ENCODE data around the gene NECTIN4. TPM values are rescaled to one million over a fixed set of nuclear protein-coding genes. Genes with fewer than 3 reads are reported as not detected.
A peak's percentile ranks its signal among the peaks of the same experiment; 100 is the strongest.
"Not testable (repeated sequence)": the region's sequence is repeated elsewhere in the genome, so short reads cannot be mapped to it uniquely, and the experiment has no call there.

The NECTIN4 gene
- total and polyA plus RNA-seq, 2 experiments from 2014 or later: not detected

GRCh38 chr1:161037661-161038522 lies 51.5 kb downstream of the NECTIN4 start:
- peak overlapping the region; percentile 51 for H3K4me3 ChIP-seq
- H3K4me1 ChIP-seq (ENCODE audit: low read depth): peaks cover 32% of the 10 kb centered on the region
- H3K27me3 ChIP-seq: no peaks in the 10 kb centered on the region
- peaks cover 29% of the 10 kb centered on the region for H3K36me3 ChIP-seq
- peak overlapping the region; percentile 15 for H3K27ac ChIP-seq
- DNase-seq (ENCODE audit: low read depth in 1 of 2, low spot score in 1 of 2): no peak
- no peak for TF ChIP-seq CTCF (IDR thresholded peaks at IDR 0.05; ENCODE audit: low read depth, low read length)
- H3K9me3 ChIP-seq (ENCODE audit: low read depth): no peaks in the 10 kb centered on the region

DNA sequence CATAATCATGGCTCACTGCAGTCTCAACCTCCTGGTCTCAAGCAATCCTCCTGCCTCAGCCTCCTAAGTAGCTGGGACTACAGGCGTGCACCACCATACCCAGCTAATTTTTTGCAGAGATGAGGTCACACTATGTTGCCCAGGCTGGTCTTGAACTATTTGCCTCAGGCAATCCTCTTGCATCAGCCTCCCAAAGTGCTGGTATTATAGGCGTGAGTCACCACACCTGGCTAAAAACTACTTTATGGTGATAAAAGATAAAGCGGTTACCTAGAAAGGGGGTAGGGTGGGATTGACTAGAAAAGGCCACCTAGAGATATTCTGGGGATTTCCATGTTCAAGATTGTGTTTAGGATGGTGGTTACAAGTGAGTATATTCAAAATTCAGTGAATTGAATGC lies 55.6 kb downstream of the NECTIN4 start:
- no peak for TF ChIP-seq CTCF (IDR thresholded peaks at IDR 0.05; ENCODE audit: low read depth, low read length)
- Histone ChIP-seq H3K27me3 (no peaks in the 10 kb centered on the region), H3K27ac (peak overlapping the region; percentile 41), H3K4me3 (no peak overlapping the region), H3K4me1 (ENCODE audit: low read depth) (peaks cover 44% of the 10 kb centered on the region), H3K36me3 (no peaks in the 10 kb centered on the region), H3K9me3 (ENCODE audit: low read depth) (no peaks in the 10 kb centered on the region)
- no peak for DNase-seq (ENCODE audit: low read depth in 1 of 2, low spot score in 1 of 2)

- TF ChIP-seq CTCF (IDR thresholded peaks at IDR 0.05; ENCODE audit: low read depth, low read length): no peak
- Histone ChIP-seq H3K4me3 (no peak overlapping the region), H3K4me1 (ENCODE audit: low read depth) (peaks cover 36% of the 10 kb centered on the region), H3K27ac (peak overlapping the region; percentile 91), H3K9me3 (ENCODE audit: low read depth) (no peaks in the 10 kb centered on the region), H3K27me3 (no peaks in the 10 kb centered on the region), H3K36me3 (no peaks in the 10 kb centered on the region)
- peak; percentile 35 to 53 for DNase-seq (ENCODE audit: low read depth in 1 of 2, low spot score in 1 of 2)
Observed at GRCh38 chr1:161032409-161032808, 56.9 kb downstream of the NECTIN4 start.

DNA sequence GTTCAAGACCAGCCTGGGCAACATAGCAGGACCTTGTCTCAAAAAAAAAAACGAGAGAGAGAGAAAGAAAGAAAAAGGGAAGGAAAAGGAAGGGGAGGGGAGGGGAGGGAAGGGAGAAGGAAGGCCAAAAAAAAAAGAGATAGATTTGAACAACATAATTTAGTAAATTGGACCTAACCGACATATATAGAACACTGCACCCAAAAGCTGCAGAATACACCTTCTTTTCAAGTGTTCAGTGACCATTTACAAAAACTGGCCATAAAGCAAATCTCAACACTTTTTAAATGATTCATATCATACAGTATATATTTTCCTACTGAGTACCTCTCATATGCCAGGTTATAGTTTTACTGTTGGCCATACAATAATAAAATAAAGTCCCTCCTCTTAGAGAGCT lies 57.5 kb downstream of the NECTIN4 start:
- peaks cover 31% of the 10 kb centered on the region for H3K4me1 ChIP-seq (ENCODE audit: low read depth)
- no peak overlapping the region for H3K4me3 ChIP-seq
- no peaks in the 10 kb centered on the region for H3K36me3 ChIP-seq
- H3K27ac ChIP-seq: peak overlapping the region; percentile 91
- no peaks in the 10 kb centered on the region for H3K9me3 ChIP-seq (ENCODE audit: low read depth)
- H3K27me3 ChIP-seq: no peaks in the 10 kb centered on the region
- DNase-seq (ENCODE audit: low read depth in 1 of 2, low spot score in 1 of 2): no peak
- no peak for TF ChIP-seq CTCF (IDR thresholded peaks at IDR 0.05; ENCODE audit: low read depth, low read length)

DNA sequence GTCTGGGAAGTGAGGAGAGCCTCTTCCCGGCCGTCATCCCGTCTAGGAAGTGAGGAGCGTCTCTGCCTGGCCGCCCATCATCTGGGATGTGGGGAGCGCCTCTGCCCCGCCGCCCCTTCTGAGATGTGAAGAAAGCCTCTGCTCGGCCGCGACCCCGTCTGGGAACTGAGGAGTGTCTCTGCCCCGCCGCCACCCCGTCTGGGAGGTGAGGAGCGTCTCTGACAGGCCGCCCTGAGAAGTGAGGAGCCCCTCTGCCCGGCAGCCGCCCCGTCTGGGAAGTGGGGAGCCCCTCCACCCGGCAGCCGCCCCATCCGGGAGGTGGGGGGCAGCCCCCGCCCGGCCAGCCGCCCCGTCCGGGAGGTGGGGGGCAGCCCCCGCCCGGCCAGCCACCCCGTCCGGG lies 59.9 kb downstream of the NECTIN4 start:
- not testable (repeated sequence) for H3K36me3 ChIP-seq; H3K27me3 ChIP-seq; DNase-seq (ENCODE audit: low read depth in 1 of 2, low spot score in 1 of 2); H3K27ac ChIP-seq; H3K9me3 ChIP-seq (ENCODE audit: low read depth); H3K4me3 ChIP-seq
- peaks cover 24% of the 10 kb centered on the region for H3K4me1 ChIP-seq (ENCODE audit: low read depth)

DNA sequence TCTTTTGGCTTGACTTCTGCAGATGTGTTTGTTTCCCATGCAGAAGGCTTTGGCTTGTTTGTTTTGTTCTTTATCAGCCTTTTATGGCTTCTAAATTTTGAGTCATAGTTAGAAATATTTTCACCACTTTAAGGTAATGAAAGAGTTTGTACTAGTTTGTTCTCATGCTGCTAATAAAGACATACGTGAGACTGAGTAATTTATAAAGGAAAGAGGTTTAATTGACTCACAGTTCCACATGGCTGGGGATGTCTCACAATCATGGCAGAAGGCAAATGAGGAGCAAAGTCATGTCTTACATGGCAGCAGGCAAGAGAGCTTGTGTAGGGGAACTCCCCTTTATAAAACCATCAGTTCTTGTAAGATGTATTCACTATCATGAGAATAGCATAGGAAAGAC lies 62.4 kb downstream of the NECTIN4 start:
- not testable (repeated sequence) for H3K4me3 ChIP-seq; DNase-seq (ENCODE audit: low read depth in 1 of 2, low spot score in 1 of 2); H3K27ac ChIP-seq; H3K36me3 ChIP-seq; H3K4me1 ChIP-seq (ENCODE audit: low read depth); H3K9me3 ChIP-seq (ENCODE audit: low read depth); H3K27me3 ChIP-seq

GRCh38 chr1:161022432-161022831 lies 66.9 kb downstream of the NECTIN4 start:
- not testable (repeated sequence) for H3K27ac ChIP-seq; H3K36me3 ChIP-seq; H3K9me3 ChIP-seq (ENCODE audit: low read depth); H3K27me3 ChIP-seq; DNase-seq (ENCODE audit: low read depth in 1 of 2, low spot score in 1 of 2); H3K4me3 ChIP-seq
- peaks cover 15% of the 10 kb centered on the region for H3K4me1 ChIP-seq (ENCODE audit: low read depth)

Measured in cardiac muscle cell (in vitro differentiated cells and primary cell).